ENCODE measurements around the gene RALB.

Gene RALB

GRCh38 chr2:120338015-120338414 lies 85.4 kb downstream of the RALB start:
- DNase-seq (ENCODE audit: low read depth), result no peak

- no peak for DNase-seq (ENCODE audit: low read depth)
Observed at GRCh38 chr2:120341977-120342376, 89.3 kb downstream of the RALB start.

- no peak for DNase-seq (ENCODE audit: low read depth)
Observed at GRCh38 chr2:120342446-120342845, 89.8 kb downstream of the RALB start.

- no peak for DNase-seq (ENCODE audit: low read depth)
Observed at GRCh38 chr2:120343100-120343432, 90.4 kb downstream of the RALB start.

GRCh38 chr2:120343433-120344105 lies 90.9 kb downstream of the RALB start:
- no peak for DNase-seq (ENCODE audit: low read depth)
